Hypothalamus (tissue), 51 donors: Measurements from ENCODE around the gene P4HA2.

Experiments
- DNase-seq, 51 donors: peaks; one replicate each; lab custom pipeline; 2025; lab: John Stamatoyannopoulos, UW

Gene P4HA2

GRCh38 chr5:132207778-132208177 lies 19.9 kb downstream of the P4HA2 start:
- no peak for DNase-seq

DNA sequence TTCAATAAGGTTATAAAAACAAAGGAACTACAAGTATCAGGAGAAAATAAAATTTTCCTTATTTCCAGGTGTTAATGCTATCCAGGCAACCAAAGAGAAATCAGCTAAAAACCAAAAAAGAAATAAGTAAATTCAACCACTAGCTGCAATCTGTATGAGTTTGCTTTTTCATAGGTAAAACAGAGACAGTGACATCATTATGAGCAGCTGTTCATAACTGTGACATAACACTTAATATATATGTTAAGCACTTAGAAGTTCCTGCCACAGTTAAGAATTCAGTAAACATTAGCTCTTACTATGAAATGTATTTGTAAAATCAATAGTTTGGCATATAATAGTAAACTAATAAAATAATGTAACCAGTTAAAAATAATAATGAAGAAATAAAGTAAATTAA lies 20.9 kb downstream of the P4HA2 start:
- DNase-seq, result no peak

DNA sequence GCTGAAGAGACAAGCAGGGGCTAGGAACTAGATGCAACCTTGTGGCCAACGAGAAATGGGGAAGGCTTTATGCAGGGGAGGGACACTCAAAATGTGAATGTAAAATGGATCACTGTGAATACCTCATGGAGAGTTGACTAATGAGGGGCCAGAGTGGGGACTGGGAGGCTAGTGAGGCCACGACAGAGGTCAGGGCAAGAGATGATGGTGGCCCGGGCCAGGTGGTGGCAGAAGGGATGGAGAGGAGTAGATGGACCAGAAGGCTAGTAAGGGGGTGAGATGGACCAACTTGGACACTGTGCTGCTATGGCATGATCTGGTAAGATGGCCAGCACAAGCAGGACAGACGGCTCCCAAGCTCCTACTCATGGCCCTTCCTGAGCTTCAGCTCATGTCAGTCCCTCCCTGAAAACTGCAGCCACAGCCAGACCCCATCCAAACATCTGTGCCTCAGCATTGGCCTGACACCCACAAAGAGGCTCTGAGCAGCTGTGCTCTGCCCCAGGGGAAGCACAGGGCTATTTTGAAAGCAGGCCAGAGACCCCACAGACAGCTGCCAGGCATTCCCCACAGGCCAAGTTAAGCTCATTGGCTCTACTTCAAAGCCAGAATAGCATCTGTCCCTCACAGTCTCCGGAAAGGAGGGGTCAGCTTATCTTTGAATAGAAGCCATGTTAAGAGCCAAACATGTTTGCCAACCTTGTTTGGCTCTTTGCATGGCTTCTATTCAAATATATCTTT lies 22.1 kb downstream of the P4HA2 start:
- DNase-seq, result no peak

DNA sequence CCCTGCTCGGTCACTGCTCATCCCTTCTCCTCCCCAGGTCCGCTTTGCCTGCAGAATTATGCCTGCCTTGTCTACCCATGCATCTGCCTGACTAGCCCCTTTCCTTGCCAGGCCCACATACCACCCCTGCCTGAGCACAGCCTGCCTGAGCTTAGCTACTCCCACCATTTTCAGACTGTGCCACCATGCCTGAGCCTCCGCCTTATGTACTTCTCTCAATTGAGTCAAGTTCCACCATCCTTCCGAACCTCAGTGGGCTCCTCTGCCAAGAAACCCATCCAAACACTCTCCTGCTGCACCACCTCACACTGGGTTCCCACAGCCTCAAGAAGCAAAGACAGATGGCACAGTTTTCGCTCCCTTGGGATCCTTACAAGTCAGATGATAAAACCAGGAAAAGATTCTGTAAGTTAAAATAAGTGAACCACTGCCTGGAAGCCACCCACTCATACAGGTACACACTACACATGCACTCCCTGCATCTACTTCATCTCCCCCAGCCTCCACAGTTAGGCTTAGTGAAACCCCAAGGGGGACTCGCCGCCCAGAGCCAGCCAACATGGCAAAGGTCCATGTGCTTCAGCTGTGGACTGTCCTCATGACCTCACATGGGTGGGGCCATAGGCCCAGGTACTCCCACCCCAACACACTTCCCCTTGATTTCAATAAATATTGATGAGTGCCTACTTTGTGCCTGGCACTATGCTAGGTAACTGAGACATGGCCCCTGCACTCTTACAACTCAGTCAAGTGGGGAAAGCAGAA lies 23.1 kb downstream of the P4HA2 start:
- DNase-seq, result peak in 1 of 51 donors; percentile 58

DNA sequence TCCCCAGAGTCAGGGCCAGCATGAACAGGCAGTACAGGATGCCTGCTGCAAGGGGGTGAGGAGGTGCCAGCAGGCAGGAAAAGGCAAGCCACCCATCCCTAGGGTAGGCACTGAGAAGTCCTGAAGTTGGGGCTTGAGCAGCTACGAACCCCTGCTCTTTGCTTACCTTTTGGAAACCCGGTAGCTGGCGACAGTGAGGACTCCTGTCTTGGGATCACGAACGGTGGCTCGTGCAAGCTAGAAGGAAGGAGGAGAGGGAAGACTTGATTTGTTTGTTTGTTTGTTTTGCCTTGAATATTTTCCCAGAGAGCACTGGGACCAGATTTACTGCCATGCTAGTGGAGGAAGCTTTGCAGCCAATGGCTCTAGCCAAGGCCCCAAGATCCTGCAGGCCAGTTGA lies 23.7 kb downstream of the P4HA2 start:
- DNase-seq, result no peak

DNA sequence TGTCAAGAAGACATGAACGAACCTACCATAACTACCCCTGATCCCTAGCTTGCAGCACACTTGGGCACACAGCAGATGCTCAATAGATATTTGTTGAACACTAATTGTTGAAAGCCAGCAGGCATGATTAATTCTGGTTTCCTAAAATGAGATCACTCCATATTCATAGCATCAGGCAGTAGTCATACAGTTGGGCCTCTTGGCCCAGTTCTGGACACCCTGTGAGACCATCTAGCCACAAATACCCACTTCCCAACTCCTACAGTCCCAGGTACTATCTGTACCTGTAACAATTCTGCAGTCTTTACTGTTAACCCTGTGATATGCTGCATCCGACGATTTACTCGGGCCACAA lies 24.2 kb downstream of the P4HA2 start:
- no peak for DNase-seq

- DNase-seq, result no peak
Measured at GRCh38 chr5:132202711-132203463, 24.8 kb downstream of the P4HA2 start.

GRCh38 chr5:132199116-132199680 lies 28.5 kb downstream of the P4HA2 start:
- peak in 1 of 51 donors; percentile 17 for DNase-seq

DNA sequence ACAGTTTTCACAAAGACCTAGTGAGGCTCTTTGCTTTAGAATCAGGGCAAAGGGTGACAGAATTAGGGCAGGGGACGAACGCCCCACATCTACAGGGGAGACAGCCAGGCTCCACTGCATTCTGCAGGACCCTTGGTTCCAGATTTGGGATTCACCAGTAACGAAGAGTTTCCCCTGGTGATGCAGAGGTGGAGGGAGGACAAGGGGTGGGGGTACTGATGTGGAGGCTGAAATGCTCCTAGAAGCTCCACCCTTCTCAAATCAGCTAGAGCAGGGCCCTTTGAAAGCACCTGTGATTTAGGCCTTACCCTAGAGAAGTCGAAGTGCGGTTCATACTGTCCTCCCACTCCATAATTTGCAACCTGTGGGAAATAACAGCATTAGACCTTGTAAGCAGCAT lies 29.1 kb downstream of the P4HA2 start:
- no peak for DNase-seq

- DNase-seq, result no peak
Measured at GRCh38 chr5:132195727-132196126, 31.9 kb downstream of the P4HA2 start.

DNA sequence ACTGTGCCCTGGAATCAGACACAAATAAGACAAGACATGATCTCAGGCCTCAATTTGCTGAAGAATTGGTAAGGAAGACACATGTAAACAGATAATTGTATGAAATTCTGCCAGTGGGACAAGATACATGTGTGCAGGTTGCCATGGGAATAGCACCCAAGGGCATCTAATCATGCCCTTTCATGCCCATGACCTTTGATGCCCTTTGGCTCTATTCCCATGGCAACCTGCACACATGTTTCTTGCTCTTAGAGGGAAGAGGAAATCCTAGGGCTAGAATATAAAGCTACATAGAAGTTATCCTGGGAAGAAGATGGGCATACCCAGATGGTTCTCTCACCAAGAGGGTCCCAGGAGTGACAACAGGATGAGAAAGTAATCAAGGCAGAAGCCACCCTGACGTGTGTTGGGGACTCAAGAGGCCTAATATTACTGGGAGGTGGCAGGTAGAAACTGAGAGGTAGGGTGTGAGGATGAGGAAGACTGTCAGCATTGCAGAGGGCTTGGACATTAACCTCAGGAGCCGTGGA lies 34.4 kb downstream of the P4HA2 start:
- DNase-seq, result no peak

DNA sequence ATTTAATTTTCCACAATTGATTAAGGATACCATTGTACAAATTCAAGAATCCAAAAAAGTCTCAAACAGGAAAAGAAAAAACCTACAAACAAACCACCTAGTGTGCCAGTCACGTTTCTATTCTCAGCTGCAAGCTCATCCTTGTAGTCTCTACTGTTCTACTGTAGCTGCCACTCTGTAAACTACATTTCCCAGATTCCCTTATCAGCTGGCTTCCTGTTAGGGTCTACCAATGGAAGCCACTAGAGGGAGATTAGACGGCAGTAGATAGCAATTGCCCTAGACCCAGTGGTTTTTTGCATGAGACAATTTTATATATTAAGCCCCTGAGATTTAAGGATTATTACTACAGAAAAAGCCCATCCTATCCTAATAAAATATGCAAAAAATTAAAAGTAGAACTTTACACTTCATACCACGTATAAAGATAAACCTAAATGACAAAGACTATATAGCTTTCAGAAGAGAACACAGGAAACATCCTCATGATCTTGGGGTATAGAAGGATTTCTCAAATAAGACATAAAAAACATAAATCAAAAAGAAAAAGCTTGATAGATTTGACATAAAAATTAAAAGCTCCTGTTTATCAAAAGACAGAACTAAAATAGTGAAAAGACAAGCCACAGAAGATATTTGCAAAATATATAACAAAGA lies 37.4 kb downstream of the P4HA2 start:
- DNase-seq, result peak in 8 of 51 donors; percentile 2 to 61 (median 14)

DNA sequence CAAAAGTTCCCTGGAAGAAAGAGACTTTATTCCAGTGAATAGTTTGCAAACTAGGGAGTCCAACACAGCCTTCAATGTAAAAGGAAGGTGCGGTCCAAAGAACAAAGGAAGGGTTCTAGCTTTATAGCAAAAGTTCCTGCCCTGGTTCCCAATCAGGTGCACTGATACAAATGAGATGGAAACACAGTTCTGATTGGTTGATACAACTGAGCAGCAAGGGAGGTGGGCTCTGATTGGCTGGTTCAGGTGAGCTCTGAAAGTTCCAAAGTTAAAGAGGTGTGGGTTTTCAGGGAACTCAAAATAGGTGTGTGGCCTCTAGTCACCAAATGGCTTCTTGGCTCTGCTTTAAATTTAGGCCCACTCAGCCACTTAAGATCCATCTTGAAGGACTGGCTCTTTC lies 43.1 kb downstream of the P4HA2 start:
- DNase-seq, result no peak

- no peak for DNase-seq
Measured at GRCh38 chr5:132183723-132184122, 43.9 kb downstream of the P4HA2 start.

- DNase-seq, result no peak
Measured at GRCh38 chr5:132182359-132183040, 45.2 kb downstream of the P4HA2 start.

GRCh38 chr5:132181011-132181629 lies 46.5 kb downstream of the P4HA2 start:
- no peak for DNase-seq

- peak in 2 of 51 donors; percentile 4 to 9 for DNase-seq
Measured at GRCh38 chr5:132180134-132180745, 47.4 kb downstream of the P4HA2 start.

GRCh38 chr5:132179405-132179804 lies 48.2 kb downstream of the P4HA2 start:
- DNase-seq, result no peak

DNA sequence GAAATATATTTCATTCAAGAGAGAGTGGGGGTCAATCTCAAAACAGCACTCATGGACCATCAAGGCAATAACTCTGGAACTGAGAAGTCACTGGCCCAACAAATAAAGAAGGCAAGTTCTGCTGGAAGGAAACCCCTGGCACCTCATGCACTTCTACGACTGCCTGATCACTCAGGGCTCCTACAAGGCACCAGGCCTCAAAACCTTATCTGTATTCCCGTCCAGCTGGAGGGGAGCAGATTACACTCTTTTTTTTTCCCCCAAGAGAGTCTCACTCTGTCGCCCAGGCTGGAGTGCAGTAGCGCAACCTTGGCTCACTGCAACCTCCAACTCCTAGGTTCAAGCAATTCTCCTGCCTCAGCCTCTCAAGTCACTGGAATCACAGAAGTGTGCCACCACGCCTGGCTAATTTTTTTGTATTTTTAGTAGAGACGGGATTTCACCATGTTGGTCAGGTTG lies 49.9 kb downstream of the P4HA2 start:
- no peak for DNase-seq
